Suprapubic skin (tissue), 3 donors: ENCODE results near the gene GNAT1.

Source experiments
- EP300 ChIP-seq: sonication (generic); formaldehyde crosslinking; IDR thresholded peaks from one replicate; pipeline ENCODE4 v1.6.1; 2017; ENCODE audit warnings: antibody characterized with exemption
- POLR2A ChIP-seq, 2 donors: fragments of 450-650 bp; IDR thresholded peaks; one replicate each; pipeline ENCODE4 v1.6.1; 2017; ENCODE audit warnings: antibody characterized with exemption in 2 of 2, mild to moderate bottlenecking in 2 of 2, moderate library complexity in 2 of 2
- TF ChIP-seq, protein P1 (sequence below), 2 donors: fragments of 200-600 bp in 1 of 2; fragments of 450-650 bp in 1 of 2; sonication (generic) in 1 of 2; IDR thresholded peaks; one replicate each; pipeline ENCODE4 v1.5.1; 2016 to 2019; ENCODE audit warnings: antibody characterized with exemption in 2 of 2, mild to moderate bottlenecking in 1 of 2, moderate library complexity in 1 of 2

DNA sequence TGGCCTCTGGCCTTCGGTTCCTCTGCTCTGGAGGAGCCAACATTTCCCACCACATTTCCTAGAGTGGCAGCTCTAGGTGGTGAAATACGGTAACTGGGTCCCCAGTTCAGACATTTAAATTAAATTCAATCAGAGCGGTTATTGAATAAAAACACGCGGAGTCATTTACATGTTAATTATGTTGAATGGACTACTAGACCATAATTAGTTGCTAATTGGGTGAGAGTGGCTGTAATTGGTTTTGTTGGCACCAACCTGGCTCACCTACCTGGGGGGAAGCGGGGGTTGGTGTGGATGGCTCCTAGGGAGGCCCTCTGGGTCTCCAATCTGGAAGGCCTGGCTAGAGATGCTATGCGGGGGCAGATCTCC lies 23.6 kb upstream of the GNAT1 start:
- no peak for TF ChIP-seq POLR2A (IDR thresholded peaks at IDR 0.05)
- TF ChIP-seq EP300 = no peak
- TF ChIP-seq, protein P1, sequence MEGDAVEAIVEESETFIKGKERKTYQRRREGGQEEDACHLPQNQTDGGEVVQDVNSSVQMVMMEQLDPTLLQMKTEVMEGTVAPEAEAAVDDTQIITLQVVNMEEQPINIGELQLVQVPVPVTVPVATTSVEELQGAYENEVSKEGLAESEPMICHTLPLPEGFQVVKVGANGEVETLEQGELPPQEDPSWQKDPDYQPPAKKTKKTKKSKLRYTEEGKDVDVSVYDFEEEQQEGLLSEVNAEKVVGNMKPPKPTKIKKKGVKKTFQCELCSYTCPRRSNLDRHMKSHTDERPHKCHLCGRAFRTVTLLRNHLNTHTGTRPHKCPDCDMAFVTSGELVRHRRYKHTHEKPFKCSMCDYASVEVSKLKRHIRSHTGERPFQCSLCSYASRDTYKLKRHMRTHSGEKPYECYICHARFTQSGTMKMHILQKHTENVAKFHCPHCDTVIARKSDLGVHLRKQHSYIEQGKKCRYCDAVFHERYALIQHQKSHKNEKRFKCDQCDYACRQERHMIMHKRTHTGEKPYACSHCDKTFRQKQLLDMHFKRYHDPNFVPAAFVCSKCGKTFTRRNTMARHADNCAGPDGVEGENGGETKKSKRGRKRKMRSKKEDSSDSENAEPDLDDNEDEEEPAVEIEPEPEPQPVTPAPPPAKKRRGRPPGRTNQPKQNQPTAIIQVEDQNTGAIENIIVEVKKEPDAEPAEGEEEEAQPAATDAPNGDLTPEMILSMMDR (IDR thresholded peaks at IDR 0.05) = no peak
